Fibroblast of skin of abdomen (primary cell): ENCODE measurements around the gene TUBB8. TPM values are rescaled to one million over a fixed set of nuclear protein-coding genes. Genes with fewer than 3 reads are reported as not detected.
"Not testable (repeated sequence)": the region's sequence is repeated elsewhere in the genome, so short reads cannot be mapped to it uniquely, and the experiment has no call there.

Experiments used
- DNase-seq: peaks from one replicate; pipeline ENCODE4 v3.0.0-alpha.2; 2013
- polyA plus RNA-seq, 2 experiments: library from polyadenylated mRNA; unstranded; fragments of 120-200 nt; gene quantifications; one replicate each; pipeline ENCODE4 v1.2.1, GENCODE V29; 2013; ENCODE audit not compliant: insufficient read length in 2 of 2

TUBB8 gene
- 0.17 TPM for polyA plus RNA-seq (2013, experiment 1 of 2; ENCODE audit: insufficient read length)
- 0.19 TPM for polyA plus RNA-seq (2013, experiment 2 of 2; ENCODE audit: insufficient read length)

DNA sequence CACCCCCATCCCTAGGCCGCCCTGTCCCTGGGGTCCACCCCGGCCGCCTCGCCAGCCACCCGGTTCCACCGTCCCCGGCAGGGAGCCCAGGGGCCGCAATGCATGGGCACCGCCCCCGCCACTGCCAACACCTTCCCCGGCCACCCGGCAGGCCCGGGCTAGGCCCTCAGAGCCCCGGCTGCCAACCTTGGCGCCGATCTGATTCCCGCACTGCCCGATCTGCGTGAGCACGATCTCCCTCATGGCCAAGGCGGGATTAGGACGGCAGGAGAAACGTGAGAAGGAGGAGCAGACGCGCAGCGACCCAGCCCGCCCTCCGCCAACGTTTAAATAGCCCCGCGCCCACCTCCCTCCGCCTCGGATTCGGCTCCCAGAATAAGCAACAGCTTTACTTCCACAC lies at the start of gene TUBB8:
Gene TUBB8, minus strand, starts transcription at position 301 of the 400 bp plus-strand sequence. Its CDS starts 58 bp downstream, at position 243.
- DNase-seq = no peak

DNA sequence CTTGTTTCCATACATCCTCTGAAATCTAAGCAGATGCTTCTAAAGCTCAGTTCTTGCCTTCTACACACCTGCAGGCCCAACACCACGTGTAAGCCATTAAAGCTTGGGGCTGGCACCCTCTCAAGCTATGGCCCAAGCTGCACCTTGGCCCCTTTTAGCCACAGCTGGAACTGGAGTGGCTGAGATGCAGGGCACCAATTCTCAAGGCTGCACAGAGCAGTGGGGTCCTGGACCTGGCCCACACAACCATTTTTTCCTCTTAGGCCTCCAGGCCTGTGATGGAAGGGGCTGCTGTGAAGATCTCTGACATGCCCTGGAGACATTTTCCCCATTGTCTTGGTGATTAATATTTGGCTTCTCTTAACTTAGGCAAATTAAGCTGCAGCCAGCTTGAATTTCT lies 47.4 kb upstream of the TUBB8 start:
- DNase-seq = no peak

DNA sequence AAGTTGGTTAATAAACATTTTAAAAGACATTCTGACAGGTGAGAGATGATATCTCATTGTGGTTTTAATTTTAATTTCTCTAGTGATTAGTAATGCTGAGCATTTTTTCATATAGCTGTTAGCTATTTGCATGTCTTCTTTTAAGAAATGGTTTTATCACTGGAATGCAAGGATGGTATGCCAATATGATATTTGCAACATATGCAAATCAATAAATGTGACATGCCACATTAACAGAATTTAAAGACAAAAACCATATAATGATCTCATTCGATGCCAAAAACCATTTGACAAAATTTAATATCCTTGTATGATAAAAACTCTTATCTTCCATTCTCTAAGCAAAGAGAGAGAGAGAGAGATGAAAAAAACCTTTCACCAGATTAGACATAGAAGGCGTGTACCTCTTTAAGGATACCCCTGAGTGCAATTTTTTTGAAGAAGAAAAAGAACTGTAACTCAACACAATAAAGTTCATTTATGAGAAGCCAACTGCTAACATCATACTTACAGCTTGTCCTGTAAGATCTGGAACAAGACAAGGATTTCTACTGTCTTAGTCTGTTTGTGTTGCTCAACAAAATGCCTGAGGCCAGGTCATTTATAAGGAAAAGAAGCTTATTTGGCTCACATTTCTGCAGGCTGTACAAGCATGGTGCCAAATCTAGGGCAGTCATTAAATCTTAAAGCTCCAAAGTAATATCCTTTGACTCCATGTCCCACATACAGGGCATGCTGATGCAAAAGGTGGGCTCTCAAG lies 46.4 kb upstream of the TUBB8 start:
- DNase-seq = no peak

DNA sequence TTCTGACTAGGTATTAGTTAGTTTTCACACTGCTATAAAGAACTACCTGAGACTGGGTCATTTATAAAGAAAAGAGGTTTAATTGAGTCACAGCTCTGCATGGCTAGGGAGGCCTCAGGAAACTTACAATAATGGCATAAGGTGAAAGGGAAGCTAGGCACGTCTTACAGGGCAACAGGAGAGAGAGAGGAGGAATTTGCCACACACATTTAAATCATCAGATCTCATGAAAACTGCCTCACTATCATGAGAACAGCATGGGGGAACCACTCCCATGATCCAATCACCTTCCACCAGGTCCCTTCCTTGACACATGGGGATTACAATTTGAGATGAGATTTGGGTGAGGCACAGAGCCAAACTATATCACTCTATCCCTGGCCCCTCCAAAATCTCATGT lies 45.5 kb upstream of the TUBB8 start:
- no peak for DNase-seq

DNA sequence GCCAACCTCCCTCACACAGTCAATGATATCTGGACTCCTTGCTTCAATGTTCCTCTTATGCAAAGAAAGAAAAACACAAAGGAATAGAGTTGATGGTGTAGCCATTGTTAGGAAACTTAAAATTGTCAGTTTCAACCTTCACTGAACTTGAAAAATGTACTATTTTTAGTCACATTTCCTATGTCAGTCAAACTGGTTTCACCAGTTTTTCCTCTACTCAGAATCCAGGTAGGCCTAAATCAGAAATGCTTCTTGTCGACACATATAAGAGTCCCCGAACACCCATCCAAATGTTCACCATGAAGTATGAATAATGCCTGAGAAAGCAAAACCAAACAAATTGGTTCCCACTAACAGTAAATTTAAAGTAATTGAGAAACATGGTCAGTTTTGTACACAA lies 43.8 kb upstream of the TUBB8 start:
- DNase-seq = no peak

DNA sequence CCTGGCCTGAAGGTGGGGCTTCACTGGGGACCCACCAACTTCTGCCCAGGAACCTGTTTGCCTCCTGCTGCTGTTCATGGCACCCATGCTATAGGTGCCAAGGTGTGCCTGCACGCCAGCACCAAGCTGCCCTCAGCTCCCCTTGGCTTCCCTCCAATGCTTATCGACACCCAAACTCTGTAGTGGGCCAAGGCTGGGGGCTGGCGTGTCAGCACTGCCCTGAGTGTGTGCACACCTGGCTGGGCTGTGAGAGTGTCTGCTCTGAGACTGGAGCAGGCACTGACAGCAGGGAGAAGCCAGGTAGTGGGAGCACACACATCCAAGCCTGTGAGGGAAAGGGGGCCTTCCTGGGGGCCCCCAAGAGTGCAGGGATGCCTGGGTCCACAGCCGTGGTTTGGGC lies 43.1 kb upstream of the TUBB8 start:
- DNase-seq = no peak

DNA sequence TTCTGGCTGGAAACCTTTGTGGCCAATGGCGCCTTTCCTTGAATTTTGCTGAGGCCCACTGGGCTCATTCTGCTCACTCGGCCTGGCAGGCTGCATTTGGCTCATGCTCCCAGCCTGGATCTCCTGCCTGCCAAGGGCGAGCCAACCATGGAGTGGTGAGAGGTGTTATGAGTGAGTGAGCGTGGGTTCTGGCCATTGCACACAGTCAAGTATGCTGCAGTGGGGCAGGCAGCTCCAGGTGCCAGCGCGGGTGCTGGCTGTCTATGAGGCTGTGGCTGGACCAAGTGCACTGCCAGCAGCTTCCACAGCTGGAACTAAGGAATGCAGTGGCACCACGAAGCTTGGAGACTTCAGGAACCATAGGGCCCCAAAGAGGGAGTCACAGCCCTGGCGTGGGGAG lies 42.2 kb upstream of the TUBB8 start:
- DNase-seq = no peak

DNA sequence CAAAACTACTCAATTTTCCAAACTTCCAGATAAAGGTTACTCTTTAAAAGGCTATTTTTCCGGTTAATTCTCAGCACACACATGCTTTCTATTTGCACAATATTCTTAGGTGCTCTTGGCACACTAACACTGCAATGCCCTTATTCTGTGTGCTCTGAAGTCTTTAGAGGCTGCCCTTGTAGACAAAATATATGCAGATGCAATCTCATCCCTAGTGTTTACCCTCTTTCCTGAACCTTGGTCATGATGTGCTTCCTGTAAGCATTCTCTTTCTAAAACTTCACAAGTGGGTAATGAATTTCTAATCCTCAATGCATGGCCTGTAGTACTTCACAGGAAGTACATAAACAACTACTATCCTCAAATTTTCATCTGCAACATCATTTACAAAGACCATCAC lies 41.1 kb upstream of the TUBB8 start:
- no peak for DNase-seq

DNA sequence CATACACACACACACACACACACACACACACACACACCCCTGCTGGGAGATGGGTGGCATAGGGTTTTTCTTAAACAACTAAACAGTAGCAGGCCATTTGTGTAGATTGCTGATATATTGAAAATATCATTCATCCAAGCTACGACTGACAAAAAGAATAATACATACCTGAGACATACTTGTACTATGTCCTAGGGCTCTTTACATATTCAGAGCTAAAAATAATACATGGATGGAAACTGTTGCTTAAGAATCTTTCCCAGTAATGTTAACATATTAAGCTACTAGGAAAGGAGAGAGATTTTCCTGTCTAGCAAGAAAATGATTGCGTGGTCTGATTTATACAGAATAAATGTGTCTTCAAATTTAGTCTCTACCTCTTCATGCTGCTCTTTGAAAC lies 40.2 kb upstream of the TUBB8 start:
- DNase-seq = no peak

DNA sequence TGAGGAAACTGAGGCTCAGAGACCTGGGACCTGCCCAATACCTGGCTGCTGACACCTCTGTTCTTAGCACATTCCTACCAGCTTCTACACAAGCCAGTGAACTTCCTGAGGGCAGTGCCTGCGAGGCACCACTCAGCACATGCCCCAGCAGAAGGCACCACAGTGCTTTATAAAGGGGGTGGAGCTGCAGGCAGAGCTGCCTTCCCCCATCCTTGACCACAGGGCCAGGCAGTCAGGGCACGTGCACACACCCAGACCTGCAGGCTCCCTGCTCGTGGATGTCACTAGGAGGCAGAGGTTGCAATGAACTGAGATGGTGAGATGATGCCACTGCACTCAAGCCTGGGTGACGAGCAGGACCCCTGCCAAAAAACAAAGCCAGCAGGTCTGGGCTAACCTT lies 39.2 kb upstream of the TUBB8 start:
- DNase-seq = no peak

DNA sequence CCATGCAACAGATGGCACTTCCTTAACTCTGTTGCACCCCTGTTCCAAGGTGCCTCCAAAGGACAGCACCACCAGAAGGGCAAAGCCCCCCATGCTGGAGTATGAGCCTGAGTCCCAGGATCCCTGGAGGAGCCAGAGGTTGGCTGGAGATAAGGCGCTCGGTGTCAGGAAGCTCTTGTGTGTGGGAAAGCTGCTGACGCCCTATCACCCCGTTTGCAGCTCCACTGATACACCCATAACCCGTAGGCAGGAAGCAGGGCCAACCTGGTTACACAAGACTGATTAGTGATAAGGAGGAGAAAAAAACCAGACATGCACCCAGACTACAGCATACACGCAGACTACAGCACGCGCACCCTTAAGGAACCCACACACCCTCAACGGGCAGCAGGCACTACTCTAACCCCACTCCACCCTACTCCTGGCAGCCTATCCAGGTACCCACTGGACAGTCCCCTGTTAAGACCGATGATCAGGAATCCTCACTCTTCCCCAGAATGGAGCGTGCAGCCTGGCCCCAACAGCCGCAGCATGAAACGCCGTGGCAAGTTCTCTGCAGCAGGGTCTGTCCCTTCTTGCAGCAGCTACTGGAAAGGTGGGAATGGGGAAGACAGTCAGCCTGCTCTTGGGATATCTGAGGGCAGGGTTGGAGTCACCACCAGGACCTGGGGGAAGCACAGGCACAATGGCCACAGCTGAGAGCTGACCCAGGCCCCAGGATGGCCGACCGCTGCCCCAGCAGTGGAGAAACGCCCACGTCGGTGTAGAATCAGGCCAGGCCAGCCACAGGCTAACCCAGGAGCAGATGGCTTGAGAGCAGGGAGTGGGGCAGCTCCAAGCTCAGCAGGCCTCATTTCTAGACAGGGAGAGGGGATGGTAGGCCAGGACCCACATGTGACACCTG lies 38.3 kb upstream of the TUBB8 start:
- DNase-seq = no peak

DNA sequence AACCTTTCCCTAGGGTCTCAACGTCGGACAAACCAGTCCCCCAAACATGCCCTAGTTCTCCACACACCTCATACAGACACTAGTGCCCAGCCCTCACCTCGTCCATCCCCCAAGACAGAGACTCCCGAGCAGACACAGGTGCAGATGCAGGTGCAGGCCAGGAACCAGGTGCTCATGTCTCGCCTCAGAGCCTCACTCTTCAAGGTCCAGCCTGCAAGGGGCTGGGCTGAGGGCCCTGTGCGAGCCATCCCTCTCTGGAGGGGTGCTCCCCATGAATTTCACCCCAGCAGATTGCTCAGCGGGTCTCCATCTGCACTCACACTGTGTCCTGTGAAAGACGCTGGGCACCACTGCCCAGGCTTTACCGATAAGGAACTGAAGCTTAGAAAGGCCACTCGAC lies 36.9 kb upstream of the TUBB8 start:
- DNase-seq = no peak

DNA sequence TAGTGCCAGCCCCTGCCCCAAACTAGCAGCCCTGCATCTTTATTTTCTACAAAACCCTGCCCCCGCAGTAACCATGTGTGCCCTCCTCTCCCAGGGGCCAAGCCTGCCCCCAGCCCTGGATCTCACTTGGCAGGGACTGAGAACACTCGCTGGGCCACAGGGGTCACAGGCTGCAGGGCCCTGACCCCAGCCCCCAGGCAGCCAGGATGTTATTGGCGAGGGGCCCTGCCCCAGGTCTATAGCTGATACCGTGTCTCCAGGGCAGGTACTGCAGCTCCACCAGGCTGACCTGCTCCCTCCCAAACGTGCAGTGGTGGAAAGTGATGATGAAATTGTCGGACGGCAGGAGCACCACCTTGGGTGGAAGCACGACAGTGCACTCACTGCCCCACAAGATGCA lies 35.9 kb upstream of the TUBB8 start:
- no peak for DNase-seq

DNA sequence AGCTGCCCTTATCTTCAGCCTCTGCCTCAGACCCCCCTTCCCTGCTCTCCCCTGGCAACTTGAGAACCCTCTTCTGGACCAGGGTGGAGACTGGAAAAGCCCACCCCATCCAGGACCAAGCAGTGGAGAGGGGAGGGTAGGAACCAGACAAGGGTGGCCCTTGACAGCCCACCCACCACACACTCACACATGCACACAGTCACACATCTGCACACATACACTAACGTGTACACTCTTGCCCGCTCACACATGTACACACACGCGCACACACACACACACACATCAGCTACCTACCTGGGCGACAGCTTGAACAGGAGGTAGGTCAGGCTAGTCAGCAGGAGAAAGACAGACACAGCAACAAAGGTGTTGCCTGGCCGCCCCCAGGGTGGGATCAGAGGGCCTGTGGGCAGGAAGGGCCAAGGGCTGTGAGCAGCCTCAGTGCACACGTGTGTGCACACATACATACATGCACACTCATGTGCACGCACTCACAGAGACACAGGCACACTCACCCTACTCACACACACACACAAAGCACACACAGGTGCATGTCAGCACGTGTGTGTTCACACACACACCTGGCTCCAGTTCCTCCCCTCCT lies 34.9 kb upstream of the TUBB8 start:
- no peak for DNase-seq

DNA sequence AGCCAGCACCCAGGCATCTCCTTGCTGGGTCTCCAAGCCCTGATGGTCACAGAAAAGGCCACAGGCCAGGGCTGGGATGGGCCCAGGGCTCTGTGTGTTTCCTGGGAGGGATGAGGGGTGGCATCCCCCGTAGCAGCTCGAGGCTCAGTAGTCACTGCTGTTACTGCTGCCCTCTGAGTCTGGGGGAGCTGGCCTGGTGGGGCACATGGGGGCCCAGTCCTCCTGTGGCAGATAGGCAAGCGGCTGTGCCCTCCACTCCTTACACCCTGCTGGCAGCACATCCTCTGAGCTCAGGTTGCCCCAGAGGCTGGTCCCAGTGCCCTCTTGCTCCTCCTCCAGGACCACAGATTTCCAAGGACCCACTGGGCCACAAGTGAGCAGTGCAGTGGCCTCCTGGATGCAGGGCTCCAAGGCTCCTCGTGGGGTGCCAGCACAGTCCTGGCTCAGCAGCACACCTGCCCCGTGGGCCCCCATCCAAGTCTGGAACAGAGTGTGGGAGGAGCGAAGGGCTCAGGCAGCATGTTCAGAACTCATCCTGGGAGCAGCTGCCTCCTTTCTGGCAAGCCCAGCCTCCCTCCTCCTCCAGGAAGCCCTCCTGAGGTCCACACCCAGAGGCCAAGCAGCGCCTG lies 31.5 kb upstream of the TUBB8 start:
- DNase-seq = no peak

DNA sequence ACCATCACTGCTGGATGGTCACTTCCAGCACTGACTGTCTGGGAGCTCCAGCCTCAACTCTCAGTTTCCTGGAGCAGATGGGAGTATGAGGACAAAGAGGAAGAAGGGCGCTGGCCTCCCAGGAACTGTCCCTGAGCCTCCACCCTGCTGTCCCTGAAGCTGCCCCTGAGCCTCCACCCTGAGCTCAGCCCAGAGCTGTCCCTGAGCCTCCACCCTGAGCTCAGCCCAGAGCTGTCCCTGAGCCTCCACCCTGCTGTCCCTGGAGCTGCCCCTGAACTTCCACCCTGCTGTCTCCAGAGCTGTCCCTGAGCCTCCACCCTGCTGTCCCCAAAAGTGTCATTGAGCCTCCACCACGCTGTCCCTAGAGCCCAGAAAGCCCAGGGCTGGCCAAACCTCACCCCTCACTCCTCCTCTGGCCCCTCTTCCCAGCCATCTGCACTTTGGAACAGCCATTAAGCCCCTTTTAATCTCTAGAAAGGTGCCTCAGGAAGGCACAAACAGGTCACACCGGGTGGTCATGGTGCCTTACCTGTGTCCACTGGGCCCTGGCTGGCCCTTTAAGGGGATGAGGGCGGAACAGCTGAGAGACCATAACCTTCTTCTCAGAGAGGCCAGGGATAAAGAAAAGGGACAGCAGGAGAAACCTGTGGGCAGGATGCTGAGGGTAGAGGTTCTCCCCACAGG lies 30.6 kb upstream of the TUBB8 start:
- no peak for DNase-seq

DNA sequence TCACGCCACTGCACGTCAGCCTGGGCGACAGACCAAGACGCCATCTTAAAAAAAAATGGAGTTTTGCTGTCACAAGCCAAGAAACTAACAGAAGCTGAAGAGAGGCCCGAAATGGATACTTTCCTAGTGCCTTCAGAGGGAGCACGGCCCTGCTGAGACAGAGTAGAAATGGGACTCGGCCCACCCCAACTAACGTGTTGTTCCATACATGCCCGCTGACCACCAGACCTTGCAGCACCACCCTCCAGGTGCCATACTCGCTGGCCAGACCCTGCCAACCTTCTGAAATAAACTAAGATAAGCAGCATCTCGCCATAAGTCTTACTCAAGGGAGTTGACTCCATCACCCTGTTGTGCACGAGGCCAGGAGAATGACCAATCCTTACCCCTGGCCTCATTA lies 29.5 kb upstream of the TUBB8 start:
- DNase-seq = no peak

DNA sequence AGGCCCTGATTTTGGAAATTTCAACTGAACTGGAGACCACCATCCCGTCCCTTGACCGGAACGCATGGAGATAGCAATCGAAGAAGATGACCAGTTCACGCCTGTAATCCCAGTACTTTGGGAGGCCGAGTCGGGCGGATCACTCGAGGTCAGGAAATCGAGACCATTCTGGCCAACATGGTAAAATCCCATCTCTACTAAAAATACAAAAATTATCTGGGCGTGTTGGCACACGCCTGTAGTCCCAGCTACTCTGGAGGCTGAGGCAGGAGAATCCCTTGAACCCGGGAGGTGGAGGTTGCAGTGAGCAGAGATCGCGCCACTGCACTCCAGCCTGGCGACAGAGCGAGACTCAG lies 25.1 kb upstream of the TUBB8 start:
- not testable (repeated sequence) for DNase-seq

DNA sequence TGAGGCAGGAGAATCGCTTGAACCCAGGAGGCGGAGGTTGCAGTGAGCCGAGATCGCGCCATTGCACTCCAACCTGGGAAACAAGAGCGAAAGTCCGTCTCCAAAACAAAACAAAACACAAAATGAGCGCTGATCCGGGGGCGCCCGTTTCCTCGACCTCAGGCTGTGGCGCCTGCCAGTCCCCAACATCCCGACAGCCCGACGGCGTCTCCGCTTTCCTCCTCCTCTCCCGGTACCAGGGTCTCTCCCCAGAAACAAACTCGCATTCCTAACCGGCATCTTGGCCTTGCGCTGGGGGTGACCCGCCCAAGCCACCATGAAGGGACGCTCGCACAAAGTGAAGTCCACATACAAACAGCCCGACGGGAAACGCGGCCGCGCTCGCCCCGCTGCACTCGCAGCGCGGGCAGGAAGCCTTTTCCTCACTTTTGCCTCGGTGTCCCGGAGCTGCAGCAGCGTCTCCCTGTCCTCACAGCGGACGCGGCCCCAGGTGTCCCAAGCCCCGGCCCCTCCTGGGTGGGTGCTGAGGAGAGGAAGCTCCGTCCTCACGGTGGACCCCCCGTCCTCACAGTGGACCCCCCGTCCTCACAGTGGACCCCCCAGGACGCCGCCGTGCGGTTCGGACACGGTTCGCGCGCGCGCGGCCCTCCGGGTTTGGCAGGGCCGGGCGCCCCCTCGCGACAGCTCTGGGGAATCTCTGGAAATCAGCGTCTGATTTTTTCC lies 24.6 kb upstream of the TUBB8 start:
- peak; percentile 52 for DNase-seq

DNA sequence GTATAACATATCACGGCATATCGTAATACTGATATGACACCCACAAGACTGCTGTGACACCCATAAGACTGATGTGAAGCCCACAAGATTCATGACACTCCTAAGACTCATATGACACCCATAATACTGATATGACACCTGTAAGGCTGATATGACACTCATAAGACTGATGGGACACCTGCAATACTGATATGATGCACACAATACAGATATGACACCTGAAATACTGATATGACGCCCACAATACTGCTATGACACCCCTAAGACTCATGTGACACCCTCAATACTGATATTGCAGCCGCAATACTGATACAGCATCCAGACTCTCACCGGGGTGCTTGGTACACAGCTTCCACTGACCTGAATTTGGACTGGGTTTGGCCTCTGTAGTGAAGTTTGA lies 19.1 kb upstream of the TUBB8 start:
- not testable (repeated sequence) for DNase-seq

DNA sequence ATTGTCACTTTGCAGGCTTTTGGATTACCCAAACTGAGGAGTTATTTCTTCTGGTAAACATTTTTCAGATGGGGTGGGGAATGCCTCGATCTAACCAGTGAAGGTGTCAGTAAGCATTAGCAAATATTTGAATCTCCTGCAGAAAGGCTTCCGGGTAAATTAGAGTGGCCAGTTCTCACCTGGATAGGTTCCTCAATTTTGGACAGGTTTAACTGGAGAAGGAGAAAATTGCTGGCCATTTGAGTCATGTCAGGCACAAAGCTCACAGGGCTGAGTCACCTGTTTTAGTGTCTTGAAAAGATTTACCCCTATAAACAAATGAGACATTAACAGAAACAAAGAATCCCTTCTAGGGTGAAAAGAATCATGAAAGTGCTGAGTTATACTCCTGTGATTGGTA lies 830 bp upstream of the TUBB8 start:
- DNase-seq = not testable (repeated sequence)

DNA sequence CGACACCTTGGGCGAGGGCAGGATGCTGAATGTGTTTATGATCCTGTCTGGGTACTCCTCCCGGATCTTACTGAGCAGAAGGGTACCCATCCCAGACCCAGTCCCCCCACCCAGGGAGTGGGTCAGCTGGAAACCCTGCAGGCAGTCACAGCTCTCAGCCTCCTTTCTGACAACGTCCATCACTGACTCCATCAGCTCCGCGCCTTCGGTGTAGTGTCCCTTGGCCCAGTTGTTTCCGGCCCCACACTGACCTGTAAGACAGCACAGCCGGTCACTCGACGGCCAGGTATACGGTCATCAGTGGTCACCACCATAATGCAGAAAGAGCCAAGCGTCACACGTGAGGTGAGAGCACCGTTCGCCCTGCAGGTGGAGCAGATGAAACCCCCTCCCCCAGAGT lies 1.2 kb downstream of the TUBB8 start:
- DNase-seq = not testable (repeated sequence)
